OCI-LY1 (cell line): ENCODE data around the gene FOXE1.

Experiments used
- H2AFZ ChIP-seq: fragments of 200-600 bp; sonication (generic), shearing (Covaris generic); 2 replicates; pipeline ENCODE4 v1.6.0; 2014; ENCODE audit warnings: antibody characterized with exemption, mild to moderate bottlenecking, low read length
- H3F3A ChIP-seq: fragments of 200-600 bp; sonication (generic), shearing (Covaris generic); 2 replicates; pipeline ENCODE4 v1.6.0; 2014; ENCODE audit warnings: mild to moderate bottlenecking, antibody characterized with exemption, low read length, moderate library complexity; ENCODE audit not compliant: insufficient read depth
- H3K27ac ChIP-seq: fragments of 200-600 bp; sonication (generic); 2 replicates; pipeline ENCODE4 v1.5.1; 2014; ENCODE audit warnings: low read length, mixed run types, mild to moderate bottlenecking, low read depth; ENCODE audit not compliant: poor library complexity, severe bottlenecking
- H3K27me3 ChIP-seq: fragments of 200-600 bp; sonication (generic); 2 replicates; pipeline ENCODE4 v1.6.0; 2014; ENCODE audit warnings: antibody characterized with exemption, mild to moderate bottlenecking, low read length, moderate library complexity; ENCODE audit not compliant: insufficient read depth
- H3K36me3 ChIP-seq: fragments of 200-600 bp; sonication (generic); 2 replicates; pipeline ENCODE4 v1.6.1; 2014; ENCODE audit warnings: mild to moderate bottlenecking, antibody characterized with exemption, low read length, moderate library complexity, mixed read lengths; ENCODE audit not compliant: insufficient read depth
- H3K4me1 ChIP-seq: fragments of 200-600 bp; sonication (generic); 2 replicates; pipeline ENCODE4 v1.5.1; 2014; ENCODE audit warnings: mild to moderate bottlenecking, low read length, moderate library complexity; ENCODE audit not compliant: insufficient read depth, severe bottlenecking
- H3K4me2 ChIP-seq: fragments of 200-600 bp; sonication (generic), shearing (Covaris generic); 2 replicates; pipeline ENCODE4 v1.6.1; 2014; ENCODE audit warnings: low read length
- H3K4me3 ChIP-seq: fragments of 200-600 bp; sonication (generic); 2 replicates; pipeline ENCODE4 v1.5.1; 2014; ENCODE audit warnings: low read length, low read depth, mild to moderate bottlenecking, mixed read lengths; ENCODE audit not compliant: poor library complexity, severe bottlenecking
- H3K79me2 ChIP-seq: fragments of 200-600 bp; shearing (Covaris generic); 2 replicates; pipeline ENCODE4 v1.6.1; 2016; ENCODE audit warnings: mixed run types, low read length, mixed read lengths; ENCODE audit not compliant: insufficient read depth
- H3K9ac ChIP-seq: fragments of 200-600 bp; sonication (generic), shearing (Covaris generic); 2 replicates; pipeline ENCODE4 v1.6.1; 2014; ENCODE audit warnings: mild to moderate bottlenecking, low read length, mixed read lengths
- H3K9me2 ChIP-seq: fragments of 200-600 bp; sonication (generic), shearing (Covaris generic); 2 replicates; pipeline ENCODE4 v1.6.1; 2014; ENCODE audit warnings: low read depth, mild to moderate bottlenecking, low read length, mixed read lengths
- H3K9me3 ChIP-seq: fragments of 200-600 bp; shearing (Covaris generic); 2 replicates; pipeline ENCODE4 v1.6.1; 2014; ENCODE audit warnings: low read length, mixed read lengths
- H4K20me1 ChIP-seq: fragments of 200-600 bp; sonication (generic), shearing (Covaris generic); 2 replicates; pipeline ENCODE4 v1.6.0; 2016; ENCODE audit warnings: mild to moderate bottlenecking, low read length; ENCODE audit not compliant: insufficient read depth
- CTCF ChIP-seq: fragments of 200-600 bp; sonication (generic), shearing (Covaris generic); IDR thresholded peaks from 2 replicates; pipeline ENCODE4 v1.5.1; 2017; ENCODE audit warnings: mild to moderate bottlenecking, antibody characterized with exemption, low read length, moderate library complexity, mixed read lengths
- EZH2 ChIP-seq: fragments of 200-600 bp; sonication (generic), shearing (Covaris generic); IDR thresholded peaks from 2 replicates; pipeline ENCODE4 v1.8.0; 2017; ENCODE audit warnings: borderline replicate concordance, mixed run types, mild to moderate bottlenecking, antibody characterized with exemption, low read length, moderate library complexity, mixed read lengths

FOXE1 gene

GRCh38 chr9:97809666-97810344 is 43.2 kb upstream of the FOXE1 start:
- Histone ChIP-seq H4K20me1 (no peaks in the 10 kb centered on the region), H3K27me3 (no peaks in the 10 kb centered on the region), H3F3A (no peaks in the 10 kb centered on the region), H2AFZ (no peak overlapping the region), H3K27ac (no peak overlapping the region), H3K4me2 (no peak overlapping the region), H3K79me2 (no peaks in the 10 kb centered on the region), H3K36me3 (no peaks in the 10 kb centered on the region), H3K9ac (no peak overlapping the region), H3K4me1 (no peaks in the 10 kb centered on the region), H3K9me3 (no peaks in the 10 kb centered on the region; the same call in 1 of the 2 replicates), H3K4me3 (no peak overlapping the region), H3K9me2 (no peaks in the 10 kb centered on the region)
- no peak for TF ChIP-seq EZH2
- TF ChIP-seq CTCF = no peak

GRCh38 chr9:97811533-97812246 is 41.3 kb upstream of the FOXE1 start:
- Histone ChIP-seq H4K20me1 (no peaks in the 10 kb centered on the region), H3K4me1 (no peaks in the 10 kb centered on the region), H3K27ac (no peak overlapping the region), H3K36me3 (no peaks in the 10 kb centered on the region), H2AFZ (no peak overlapping the region), H3K27me3 (no peaks in the 10 kb centered on the region), H3K79me2 (no peaks in the 10 kb centered on the region), H3K4me3 (no peak overlapping the region), H3K9me3 (no peaks in the 10 kb centered on the region; the same call in 1 of the 2 replicates), H3K9ac (no peak overlapping the region), H3F3A (no peaks in the 10 kb centered on the region), H3K4me2 (no peak overlapping the region), H3K9me2 (no peaks in the 10 kb centered on the region)
- TF ChIP-seq EZH2 = no peak
- no peak for TF ChIP-seq CTCF

- TF ChIP-seq CTCF (no peak), EZH2 (no peak)
- Histone ChIP-seq H3K9me3 (no peaks in the 10 kb centered on the region; the same call in 1 of the 2 replicates), H3K79me2 (no peaks in the 10 kb centered on the region), H3K27ac (no peak overlapping the region), H3K9ac (no peak overlapping the region), H4K20me1 (no peaks in the 10 kb centered on the region), H3K9me2 (no peaks in the 10 kb centered on the region), H3K36me3 (no peaks in the 10 kb centered on the region), H3K4me3 (no peak overlapping the region), H3K4me1 (no peaks in the 10 kb centered on the region), H3K27me3 (no peaks in the 10 kb centered on the region), H3K4me2 (no peak overlapping the region), H3F3A (no peaks in the 10 kb centered on the region), H2AFZ (no peak overlapping the region)
Observed at GRCh38 chr9:97812247-97812543, 40.8 kb upstream of the FOXE1 start.
